KG1 (cell line): ENCODE results near the gene GP9.

ENCODE experiments used
- DNase-seq: peaks from one replicate; lab custom pipeline; 2025; lab: John Stamatoyannopoulos, UW

The GP9 gene

DNA sequence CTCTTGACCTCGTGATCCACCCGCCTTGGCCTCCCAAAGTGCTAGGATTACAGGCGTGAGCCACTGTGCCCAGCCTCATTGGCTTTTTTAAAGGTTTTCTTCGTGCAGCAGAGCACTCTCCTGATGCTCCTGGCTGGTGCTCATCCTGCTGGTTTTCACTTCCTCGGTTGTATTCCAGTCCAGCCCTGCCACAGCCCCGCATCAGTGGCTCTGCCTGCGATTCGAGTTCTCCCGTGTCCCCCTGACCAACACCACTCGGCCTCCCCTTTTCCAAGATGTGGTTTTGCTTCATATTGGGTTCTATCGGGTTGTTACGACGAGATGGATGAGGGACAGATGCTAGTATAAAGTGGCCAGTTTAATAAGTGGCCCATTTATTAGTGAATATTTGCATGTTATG, 31.7 kb upstream of the GP9 start:
- no peak for DNase-seq

DNA sequence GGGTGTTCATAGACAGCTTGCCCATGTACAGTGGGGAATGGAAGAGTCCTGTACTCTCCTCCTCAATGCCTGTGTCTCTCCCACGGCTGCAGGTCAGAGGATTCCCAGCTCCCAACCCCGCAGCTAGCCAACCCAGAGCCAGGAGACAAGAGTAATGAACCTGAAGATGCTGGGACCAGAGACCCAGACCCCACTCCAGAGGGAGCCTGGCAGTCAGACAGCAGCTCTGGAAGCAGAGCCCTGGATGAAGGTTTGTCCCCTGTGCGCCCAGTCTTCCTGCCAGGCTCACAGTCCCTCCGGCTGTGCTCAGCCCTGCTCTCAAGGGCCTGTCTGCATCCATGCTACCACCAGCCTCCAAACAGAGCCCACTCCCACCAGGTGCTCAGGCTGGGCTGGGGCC, 30.0 kb upstream of the GP9 start:
- no peak for DNase-seq

DNA sequence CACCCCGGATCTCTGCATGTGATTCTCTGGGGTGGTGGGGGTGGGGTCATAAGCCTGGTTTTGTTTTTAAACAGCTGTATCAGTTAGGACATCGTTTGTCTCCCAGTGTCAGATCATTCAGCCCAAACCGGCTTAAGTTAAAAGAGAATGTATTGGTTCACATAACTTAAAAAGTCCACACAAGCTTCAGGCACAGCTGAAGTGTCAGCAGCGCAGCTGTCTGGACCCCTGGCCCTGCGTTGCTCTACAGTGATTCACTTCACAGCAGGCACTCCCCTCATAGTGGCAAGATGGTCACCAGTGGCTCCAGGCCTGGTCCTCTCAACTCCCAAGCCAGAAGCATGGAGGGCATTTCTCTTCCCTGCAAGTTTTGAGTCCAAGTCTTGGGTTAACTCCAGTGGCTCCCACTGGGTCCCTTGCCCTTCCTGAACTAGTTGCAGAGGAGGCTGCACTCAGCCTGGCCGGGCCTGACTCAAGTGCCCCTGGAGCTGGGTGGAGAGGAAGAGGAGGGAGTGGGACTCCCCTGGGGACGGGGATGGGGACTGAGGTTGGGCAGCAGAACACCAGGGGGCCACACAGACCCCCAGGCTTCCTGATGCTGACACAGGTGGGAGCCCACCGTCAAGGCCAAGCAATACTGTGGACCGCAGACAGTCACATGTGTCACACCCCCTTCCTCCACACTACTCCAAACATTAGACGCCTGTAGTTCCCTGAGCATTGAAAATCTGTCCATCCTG, 28.9 kb upstream of the GP9 start:
- no peak for DNase-seq

DNA sequence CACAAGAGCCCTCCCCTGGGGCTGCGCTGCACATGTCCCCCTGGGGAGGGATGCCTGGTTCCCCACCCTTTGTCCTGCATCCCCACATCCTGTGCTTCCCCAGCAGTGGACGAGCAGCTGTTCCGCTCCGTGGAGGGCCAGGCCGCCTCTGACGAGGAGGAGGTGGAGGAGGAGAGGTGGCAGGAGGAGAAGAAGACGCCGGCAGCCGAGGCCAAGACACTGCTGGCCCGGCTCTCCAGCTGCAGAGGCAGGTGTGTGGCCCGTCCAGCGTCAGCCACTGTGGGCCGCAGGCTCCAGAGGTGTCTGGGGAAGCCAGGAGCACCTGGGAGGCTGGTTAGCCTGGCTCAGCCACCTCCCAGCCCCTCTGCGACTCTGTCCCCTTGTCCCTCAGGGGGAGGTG, 27.9 kb upstream of the GP9 start:
- DNase-seq, result no peak

DNA sequence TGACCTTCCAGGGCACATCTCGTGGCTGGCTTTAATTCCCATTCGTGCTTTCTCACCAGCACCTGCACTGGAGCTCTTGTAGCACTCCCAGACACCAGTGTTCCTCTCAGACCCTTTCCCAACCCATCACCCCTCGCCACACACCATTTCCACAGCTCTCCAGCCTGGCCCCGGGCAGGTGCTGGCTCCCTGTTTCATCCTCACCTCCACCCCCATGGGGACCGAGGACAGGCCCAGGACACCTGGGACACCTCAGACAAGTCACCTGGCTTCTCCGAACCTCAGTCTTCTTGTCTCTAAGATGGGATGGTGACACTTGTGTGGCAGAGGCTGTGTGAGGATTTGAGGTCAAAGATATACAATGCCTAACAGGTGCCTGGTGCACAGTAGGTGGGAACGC, 27.4 kb upstream of the GP9 start:
- DNase-seq, result no peak

DNA sequence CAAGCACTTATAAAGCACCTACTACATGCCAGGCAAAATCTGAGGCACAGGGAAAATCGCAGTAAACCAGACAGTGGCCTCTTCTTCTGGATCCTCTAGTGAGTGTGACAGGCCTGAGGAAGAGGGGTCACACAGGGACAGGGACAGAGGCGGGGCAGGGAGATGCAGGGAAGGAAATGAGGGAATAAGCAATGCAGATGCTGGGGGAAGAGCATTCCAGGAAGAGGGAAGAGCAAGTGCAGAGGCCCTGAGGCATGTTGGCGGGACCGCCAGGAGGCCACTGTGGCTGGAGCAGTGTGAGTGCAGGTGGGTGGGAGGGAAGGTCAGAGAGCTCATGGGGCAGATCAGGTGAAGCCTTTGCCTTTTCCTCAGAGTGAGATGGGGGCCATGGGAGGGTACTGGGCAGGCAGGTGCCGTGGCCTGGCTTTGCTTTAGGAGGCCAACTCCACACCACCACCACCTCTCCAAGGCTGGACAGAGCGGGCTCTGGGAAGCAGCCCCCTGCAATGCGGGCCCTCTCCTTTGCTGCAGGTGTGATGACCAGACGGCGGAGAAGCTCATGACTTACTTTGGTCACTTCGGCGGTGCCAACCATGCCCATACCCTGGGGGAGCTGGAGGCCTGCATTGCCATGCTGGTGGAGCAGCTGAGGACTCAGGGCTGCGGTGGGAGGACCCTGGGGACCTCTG, 26.8 kb upstream of the GP9 start:
- no peak for DNase-seq

DNA sequence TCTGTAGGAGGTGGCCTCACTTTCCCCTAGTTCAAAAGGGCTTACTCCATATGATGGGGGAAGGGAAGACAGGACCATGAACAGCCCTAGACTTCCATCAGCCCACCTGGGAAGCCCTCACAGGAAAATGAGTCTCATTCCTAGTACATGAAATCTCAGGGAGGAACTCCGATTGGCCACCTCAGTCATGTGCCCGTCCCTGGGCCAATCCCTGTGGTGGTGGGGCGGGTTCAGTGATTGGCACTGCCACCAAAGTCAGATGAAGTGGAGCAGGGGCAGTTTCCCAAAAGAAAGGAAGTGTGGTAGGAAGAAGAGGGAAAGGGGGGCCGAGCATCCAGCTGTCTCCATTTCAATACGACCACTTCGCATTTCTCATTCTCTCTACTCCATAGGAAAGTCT, 25.9 kb upstream of the GP9 start:
- DNase-seq, result no peak

DNA sequence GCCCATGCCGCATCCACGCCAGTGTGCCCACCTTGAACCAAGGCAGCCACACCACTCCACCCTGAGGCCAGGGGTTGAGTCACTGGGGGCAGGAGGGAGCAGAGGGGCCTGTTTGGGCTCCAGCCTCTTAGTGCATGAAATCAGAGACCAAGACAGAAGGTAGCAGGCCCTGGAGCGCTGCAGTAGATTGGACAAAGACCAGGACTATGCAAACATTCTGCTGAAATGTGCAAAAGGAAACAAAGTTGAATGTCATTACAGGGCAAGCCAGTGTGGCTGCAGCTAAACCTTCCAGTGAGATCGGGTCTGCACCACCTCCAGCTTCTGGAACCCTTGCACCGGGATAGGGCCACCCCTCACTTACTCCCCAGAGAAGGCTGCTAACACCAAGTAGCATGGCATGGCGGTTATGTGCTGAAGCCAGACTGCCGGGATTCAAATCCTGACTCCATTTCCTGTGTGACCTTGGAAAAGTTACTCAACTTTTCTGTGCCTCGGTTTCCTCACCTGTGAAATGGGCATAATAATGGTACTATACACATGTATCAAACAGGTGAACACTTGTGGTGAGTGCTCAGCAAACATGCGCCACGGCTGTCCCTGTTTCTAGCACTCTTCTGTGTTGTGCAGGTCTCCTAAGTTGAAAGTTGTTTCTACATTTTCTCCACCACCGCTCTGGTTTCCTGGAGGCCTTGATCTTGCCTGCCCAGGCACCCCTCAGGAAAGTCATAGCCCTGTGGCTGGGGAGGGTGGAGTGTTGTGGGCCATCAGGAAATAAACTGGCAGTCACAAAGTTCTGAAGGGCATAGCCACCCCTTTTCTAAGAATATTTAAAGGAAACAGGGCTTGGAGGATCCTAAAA, 25.0 kb upstream of the GP9 start:
- no peak for DNase-seq

DNA sequence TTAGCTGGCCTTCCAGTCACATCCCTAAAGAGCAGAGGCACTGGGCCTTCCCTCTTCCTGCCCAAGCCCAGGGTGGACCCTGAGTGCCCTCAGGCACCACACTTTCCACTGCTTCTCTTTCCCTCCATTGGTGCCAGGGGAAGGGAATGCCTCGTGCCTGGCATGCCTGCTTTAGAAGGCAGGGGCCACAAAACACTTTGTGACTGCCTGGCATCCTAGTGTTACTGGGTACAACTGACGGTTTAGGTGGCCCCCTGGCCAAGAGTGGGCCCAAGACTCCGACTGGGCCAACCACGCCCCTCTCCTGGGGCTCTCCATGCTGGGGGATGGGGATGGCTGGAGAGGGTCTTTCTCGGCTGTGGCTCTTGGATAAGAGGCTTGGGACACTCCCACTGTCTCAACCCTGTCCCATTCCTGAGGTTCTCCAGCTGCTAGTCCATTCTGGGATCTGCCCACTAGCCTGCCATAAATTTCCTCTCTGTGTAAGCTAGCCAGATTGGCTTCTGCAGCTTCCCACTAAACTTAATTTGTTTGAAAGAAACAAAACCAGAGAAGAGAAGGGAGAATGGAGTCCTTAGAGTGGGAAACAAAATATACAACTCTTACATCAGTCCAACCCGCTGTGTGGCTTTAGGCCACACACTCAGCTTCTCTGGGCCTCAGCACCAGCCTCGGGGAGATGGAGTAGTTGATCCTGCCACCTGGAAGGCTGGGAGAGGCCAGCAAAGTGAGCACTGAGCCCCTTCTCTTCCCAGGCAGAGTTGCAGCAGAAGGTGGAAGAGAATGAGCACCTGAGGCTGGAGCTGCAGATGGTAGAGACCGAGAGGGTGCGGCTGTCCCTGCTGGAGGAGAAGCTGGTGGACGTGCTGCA, 24.1 kb upstream of the GP9 start:
- no peak for DNase-seq

DNA sequence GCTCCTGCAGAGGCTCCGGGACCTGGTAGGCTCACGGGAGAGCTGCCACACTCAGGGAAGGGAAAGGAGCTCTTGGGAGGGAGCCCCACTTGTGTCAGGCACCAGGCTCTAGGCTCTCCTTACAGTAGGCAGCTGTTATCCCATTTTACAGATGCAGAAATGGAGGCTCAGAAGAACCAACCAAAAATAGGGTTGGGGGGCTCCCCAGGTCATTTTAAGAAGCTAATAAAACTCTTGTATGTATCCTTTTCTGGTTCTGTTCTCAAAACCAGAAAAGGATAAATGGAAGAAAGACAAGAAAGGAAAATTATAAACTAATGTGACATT, 23.5 kb upstream of the GP9 start:
- DNase-seq, result no peak

DNA sequence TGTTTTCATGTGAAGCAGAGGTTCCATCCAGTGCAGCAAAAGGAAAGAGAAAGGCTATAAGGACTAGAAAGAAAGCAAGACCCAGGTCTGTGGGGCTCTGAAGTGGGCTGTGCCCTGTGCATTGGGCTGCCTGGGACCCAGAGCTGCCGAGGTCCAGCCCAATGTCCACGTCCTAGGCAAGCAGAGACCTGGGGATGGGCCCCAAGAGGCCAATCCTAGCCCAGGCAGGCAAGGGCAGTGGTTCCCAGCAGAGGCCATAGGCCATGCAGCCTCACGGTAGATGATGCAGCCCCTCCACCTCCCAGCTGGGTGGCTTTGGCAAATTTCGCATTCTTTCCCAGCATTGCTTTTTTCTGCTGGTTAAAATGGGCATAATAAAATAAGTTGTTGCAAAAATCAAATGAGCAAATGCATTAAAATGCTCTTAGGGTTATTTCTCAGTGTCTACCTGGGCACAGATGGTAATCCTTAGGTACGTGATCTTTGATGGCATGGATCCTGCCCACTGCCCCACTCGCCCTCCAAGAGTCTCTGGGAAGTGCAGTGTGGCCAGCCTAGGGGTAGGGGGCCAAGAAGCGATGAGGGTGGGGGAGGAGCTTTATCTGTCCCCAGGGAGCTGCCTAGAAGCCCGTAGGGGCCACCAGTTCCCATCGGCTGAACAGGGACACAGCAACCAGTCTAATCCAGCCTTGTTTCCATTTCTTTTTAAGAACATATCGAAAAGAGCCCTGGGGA, 22.3 kb upstream of the GP9 start:
- DNase-seq, result no peak

DNA sequence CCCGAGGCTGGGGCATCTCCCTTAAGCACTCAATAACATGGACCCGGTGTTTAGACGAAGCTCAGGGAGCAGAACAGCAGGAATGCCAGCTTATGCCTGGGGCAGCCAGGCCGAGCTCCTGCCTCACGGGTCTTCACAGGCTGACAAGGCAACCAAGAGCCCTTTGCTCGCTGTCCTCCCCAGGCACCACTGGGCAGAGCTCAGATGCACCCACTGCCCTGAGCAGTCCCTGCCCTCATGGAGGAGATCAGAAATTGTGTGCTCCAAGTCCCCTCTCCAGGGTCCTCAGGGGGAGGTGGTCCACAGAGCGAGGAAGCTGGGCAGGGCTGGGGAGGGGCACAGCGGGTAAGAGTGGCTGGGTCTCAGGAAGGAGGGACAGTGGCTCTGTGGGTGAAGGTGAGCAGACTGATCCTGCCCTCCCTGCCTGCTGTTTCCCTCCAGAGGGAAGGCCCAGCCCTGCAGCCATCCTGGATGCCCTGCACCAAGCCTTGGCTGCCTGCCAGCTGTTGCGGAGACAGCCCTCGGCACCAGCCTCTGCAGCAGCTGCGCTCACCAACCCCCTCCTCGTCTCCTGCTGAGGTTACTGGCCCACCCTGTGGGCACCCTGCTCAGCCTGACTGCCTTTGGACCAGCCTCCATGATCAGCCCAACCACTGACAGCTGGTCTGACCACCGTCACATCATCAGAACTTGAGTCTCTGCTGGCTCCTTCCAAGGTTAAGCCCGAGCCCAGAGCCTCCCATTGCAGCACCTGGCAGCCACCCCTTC, 21.1 kb upstream of the GP9 start:
- no peak for DNase-seq

DNA sequence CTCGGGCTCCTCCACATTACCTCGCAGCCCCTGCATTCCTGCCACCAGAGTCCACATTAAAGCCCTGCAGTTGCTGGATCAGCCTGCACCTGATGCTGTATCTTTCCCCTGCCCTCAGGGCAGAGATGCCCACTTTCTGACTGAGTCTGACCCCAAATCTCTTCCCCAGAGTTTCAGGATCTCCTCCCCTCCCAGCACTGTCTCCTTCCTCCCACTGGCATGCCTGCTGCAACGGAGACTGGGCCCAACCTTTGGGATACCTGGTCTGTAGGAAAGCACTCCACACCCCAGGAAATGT, 20.6 kb upstream of the GP9 start:
- DNase-seq, result no peak

DNA sequence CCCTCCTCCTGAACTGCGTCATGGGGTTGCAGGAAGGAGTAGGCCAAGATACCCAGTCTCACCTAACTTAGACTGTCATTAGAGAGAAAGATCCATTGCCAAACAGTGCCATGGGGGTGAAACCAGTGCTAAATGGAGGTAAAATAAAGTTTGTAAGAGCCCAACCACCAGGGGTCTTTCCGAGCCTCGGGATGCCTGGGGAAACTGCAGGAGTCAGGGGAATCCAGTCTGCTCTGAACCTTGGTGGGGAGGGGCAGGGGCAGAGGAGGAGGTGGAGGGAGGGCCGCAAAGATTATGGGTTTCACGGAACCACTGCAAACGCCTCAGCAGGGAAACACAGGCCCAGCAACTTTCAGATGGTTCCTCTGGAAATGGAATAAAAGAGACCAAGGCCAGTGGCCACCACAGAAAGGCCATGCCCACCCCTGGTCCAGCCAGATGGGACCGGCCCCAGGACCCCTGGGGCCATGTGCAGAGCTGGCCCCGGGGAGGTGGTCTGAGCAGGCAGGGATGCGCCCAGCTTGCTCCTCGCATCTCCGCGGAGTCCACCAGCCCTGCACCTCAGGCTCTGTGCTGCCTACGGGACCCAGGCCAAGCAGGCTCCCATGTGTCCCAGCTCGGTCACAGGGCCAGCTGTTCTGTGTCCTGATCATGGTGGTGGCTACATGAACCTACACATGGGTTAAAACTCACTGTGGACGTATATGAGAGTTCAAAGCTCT, 19.8 kb upstream of the GP9 start:
- no peak for DNase-seq

DNA sequence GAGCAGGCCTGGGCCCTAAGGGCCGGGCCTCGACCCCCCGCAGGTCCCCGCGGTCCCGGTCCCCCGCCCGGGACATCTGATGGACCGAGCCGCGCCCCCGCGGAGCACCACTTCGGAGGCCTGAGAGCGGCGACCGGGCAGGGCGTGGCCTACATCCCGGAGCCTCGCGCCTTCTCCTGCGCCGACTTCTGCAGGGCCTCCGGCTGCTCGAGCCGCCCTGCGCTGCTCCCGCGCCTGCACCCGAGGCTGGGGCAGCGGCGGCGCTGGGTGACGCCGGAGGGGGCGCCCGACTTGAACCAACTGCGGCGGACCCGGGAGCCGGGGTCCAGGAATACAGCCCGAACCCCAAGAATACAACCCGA, 14.9 kb upstream of the GP9 start:
- no peak for DNase-seq

DNA sequence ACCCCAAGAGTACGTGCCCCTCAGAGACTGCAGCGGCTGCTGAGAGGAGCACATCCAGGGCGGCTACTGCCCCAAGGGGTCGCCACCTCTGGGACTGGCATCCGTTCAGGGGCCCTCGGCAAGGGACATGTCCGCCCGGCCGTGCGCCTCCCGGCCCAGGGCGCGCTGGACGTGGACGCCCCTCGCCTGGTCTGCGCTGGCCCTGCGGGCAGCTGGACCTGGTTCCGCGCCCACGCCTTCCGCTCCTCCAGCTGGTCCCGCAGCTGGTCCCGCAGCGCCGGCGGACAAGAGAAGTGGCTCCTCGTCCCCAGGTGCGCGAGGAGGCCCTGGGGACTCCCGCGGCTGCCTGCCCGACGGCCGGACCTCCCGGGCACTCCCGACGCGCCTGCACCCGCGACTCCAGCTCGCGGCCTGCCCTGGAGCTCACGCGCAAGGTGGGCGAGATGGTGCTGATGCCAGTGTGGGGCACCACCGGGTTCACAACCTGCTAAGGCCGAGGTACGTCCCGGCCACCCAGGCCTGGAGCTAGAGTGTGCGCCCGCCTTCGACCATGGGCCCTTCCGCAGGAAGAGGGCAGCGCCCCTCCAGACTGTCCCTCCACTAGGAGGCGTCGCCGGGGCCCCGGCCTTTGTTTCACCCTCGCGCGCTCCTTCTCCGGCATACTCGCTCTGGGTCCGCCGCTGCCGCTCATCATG, 14.4 kb upstream of the GP9 start:
- no peak for DNase-seq

DNA sequence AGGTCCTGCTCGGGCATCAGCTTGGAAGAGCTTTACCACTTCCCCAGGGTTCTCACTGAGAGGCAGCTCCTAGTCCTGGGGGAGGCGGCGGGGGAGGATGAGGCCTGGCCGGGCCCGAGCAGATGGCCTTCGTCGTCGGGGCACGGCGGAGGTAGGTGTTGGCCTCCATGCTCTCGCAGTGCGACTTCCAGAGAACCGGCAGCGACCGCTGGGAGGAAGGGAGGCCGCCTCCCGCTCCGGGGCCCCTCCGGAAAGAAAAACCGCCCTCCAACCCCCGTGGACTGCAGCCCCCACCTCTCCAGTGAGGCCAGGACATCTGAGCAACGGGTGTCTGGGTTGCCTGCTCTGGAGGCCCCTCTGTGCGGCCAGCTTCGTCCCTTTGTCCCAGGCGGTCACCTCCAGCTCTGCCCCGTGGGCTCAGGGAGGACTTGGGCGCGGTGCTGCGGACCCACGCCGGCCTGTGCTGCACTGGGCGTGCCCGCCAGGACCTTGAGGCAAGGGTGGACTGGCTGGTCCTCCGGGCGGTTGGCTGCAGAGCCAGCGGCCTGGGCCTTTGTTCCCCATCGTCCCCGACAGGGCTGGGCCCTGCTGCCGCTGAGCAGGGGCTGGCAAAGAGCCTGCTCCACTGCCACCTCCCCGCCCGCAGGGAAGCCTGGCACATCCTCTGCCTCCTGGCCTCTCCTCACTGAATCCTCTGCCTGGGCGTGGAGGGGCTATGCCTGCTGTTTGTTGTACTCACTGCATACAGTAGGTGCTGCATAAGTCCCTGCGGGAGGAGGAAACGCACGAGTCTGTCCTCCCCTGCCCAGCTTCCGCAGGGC, 13.6 kb upstream of the GP9 start:
- DNase-seq, result no peak

DNA sequence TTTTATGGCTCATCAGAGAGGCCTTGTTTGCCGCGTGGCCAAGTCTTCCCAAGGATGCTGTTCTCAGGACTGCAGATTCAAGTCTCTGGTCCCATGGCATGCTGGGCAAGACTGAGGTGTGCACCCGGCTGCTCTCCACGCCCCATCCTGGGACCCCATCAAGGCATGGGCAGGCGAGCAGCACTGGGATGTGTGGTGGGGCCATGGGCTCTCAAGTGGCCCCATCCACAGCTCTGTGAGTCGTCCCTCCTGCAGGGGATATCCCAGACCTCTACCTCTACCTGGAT, 13.1 kb upstream of the GP9 start:
- DNase-seq, result no peak
